ENCODE measurements around the gene ZNF48. TPM values are rescaled to one million over a fixed set of nuclear protein-coding genes. Genes with fewer than 3 reads are reported as not detected.
A peak's percentile ranks its signal among the peaks of the same experiment; 100 is the strongest.
"Not testable (repeated sequence)": the region's sequence is repeated elsewhere in the genome, so short reads cannot be mapped to it uniquely, and the experiment has no call there.

The ZNF48 gene
- total RNA-seq, 1 donor from 2014 or later, result 6.2 TPM

GRCh38 chr16:30395992-30396585, 869 bp downstream of the ZNF48 start:
- peaks cover 43% of the 10 kb centered on the region for H3K4me1 ChIP-seq
- H3K27me3 ChIP-seq (ENCODE audit: low read depth), result no peaks in the 10 kb centered on the region
- H3K4me3 ChIP-seq, result peak overlapping the region; percentile 91
- intact Hi-C loops (cut with DNase I), result no loop called here
- peak overlapping the region; percentile 80 for H3K27ac ChIP-seq
- no peaks in the 10 kb centered on the region for H3K9me3 ChIP-seq
- ATAC-seq (no peak), DNase-seq (no peak)
- H3K36me3 ChIP-seq, result peaks cover 18% of the 10 kb centered on the region
- no peak for TF ChIP-seq CTCF (IDR thresholded peaks at IDR 0.05)

- DNase-seq; intact Hi-C loops (cut with DNase I); ATAC-seq; H3K9me3 ChIP-seq; H3K27me3 ChIP-seq (ENCODE audit: low read depth); H3K27ac ChIP-seq; H3K4me3 ChIP-seq: not testable (repeated sequence)
- Histone ChIP-seq H3K36me3 (peaks cover 18% of the 10 kb centered on the region), H3K4me1 (peaks cover 48% of the 10 kb centered on the region)
Measured at GRCh38 chr16:30396627-30397026, 1.4 kb downstream of the ZNF48 start.

GRCh38 chr16:30397056-30397455, 1.8 kb downstream of the ZNF48 start:
- no peaks in the 10 kb centered on the region for H3K27me3 ChIP-seq (ENCODE audit: low read depth)
- TF ChIP-seq CTCF (IDR thresholded peaks at IDR 0.05), result no peak
- no peak for DNase-seq

GRCh38 chr16:30397776-30398660, 2.8 kb downstream of the ZNF48 start:
- Histone ChIP-seq H3K27me3 (ENCODE audit: low read depth) (no peaks in the 10 kb centered on the region), H3K9me3 (no peaks in the 10 kb centered on the region), H3K4me1 (peaks cover 48% of the 10 kb centered on the region), H3K4me3 (no peak overlapping the region), H3K27ac (no peak overlapping the region), H3K36me3 (peaks cover 18% of the 10 kb centered on the region)
- intact Hi-C loops (cut with DNase I), result no loop called here
- no peak for TF ChIP-seq CTCF (IDR thresholded peaks at IDR 0.05)
- DNase-seq (no peak), ATAC-seq (no peak)

More at GRCh38 chr16:30397056-30397455, 1.8 kb downstream of the ZNF48 start:
- intact Hi-C loops (cut with DNase I), result no loop called here
- Histone ChIP-seq H3K27ac (no peak overlapping the region), H3K4me3 (no peak overlapping the region), H3K36me3 (peaks cover 18% of the 10 kb centered on the region), H3K4me1 (peaks cover 48% of the 10 kb centered on the region), H3K9me3 (no peaks in the 10 kb centered on the region)
- no peak for ATAC-seq

- Histone ChIP-seq H3K27ac (peak overlapping the region; percentile 80), H3K36me3 (peaks cover 18% of the 10 kb centered on the region), H3K27me3 (ENCODE audit: low read depth) (no peaks in the 10 kb centered on the region), H3K4me1 (peaks cover 47% of the 10 kb centered on the region), H3K9me3 (no peaks in the 10 kb centered on the region), H3K4me3 (no peak overlapping the region)
- no peak for TF ChIP-seq CTCF (IDR thresholded peaks at IDR 0.05)
- intact Hi-C loops (cut with DNase I), result no loop called here
- no peak for DNase-seq
- no peak for ATAC-seq
Measured at GRCh38 chr16:30398661-30399434, 3.6 kb downstream of the ZNF48 start.
